Spleen (tissue), 11 donors: ENCODE measurements around the gene ACER3. TPM values are rescaled to one million over a fixed set of nuclear protein-coding genes. Genes with fewer than 3 reads are reported as not detected.

Source experiments
- DNase-seq: peaks from one replicate; pipeline ENCODE4 v3.0.0-alpha.2; 2020
- H3K27ac ChIP-seq, 8 donors: fragments of 200-600 bp; sonication (generic) in 7 of 8; 1 replicate in 4 of 8; 2 replicates in 4 of 8; pipeline versions ENCODE4 v1.5.0 to v1.8.0; 2016 to 2021; ENCODE audit warnings: inconsistent platforms in 4 of 8, mild to moderate bottlenecking in 4 of 8, moderate library complexity in 1 of 8
- H3K27me3 ChIP-seq, 7 donors: fragments of 200-600 bp; sonication (generic) in 6 of 7; replicated peaks in 1 of 7; 1 replicate in 4 of 7; 2 replicates in 3 of 7; pipeline versions ENCODE4 v1.5.0 to v1.8.0; 2016 to 2021; ENCODE audit warnings: inconsistent platforms in 3 of 7, mild to moderate bottlenecking in 1 of 7
- H3K36me3 ChIP-seq, 6 donors: fragments of 200-600 bp; sonication (generic) in 5 of 6; 1 replicate in 4 of 6; 2 replicates in 2 of 6; pipeline versions ENCODE4 v1.5.0 to v1.8.0; 2016 to 2021; ENCODE audit warnings: inconsistent platforms in 2 of 6
- H3K4me1 ChIP-seq, 6 donors: fragments of 200-600 bp; sonication (generic) in 5 of 6; 1 replicate in 3 of 6; 2 replicates in 3 of 6; pipeline versions ENCODE4 v1.5.0 to v1.8.0; 2016 to 2021; ENCODE audit warnings: inconsistent platforms in 3 of 6
- H3K4me3 ChIP-seq, 8 donors: fragments of 200-600 bp; sonication (generic) in 7 of 8; 1 replicate in 4 of 8; 2 replicates in 4 of 8; pipeline versions ENCODE4 v1.5.0 to v1.8.0; 2016 to 2021; ENCODE audit warnings: inconsistent platforms in 4 of 8, mild to moderate bottlenecking in 4 of 8, moderate library complexity in 2 of 8
- H3K9me3 ChIP-seq, 8 donors: fragments of 200-600 bp; sonication (generic) in 7 of 8; 1 replicate in 4 of 8; 2 replicates in 4 of 8; pipeline versions ENCODE4 v1.5.0 to v1.8.0; 2016 to 2021; ENCODE audit warnings: inconsistent platforms in 4 of 8
- CTCF ChIP-seq, 11 experiments: fragments of 200-600 bp in 7 of 11; fragments of 450-650 bp in 4 of 11; sonication (generic) in 4 of 11; IDR thresholded peaks in 8 of 11; conservative IDR thresholded peaks in 3 of 11; 1 replicate in 7 of 11; 2 replicates in 4 of 11; pipeline versions ENCODE4 v1.4.0 to v1.8.0; 2016 to 2021; ENCODE audit warnings: antibody characterized with exemption in 11 of 11, inconsistent platforms in 4 of 11, mild to moderate bottlenecking in 1 of 11
- POLR2A ChIP-seq, 3 donors: fragments of 450-650 bp; IDR thresholded peaks; one replicate each; pipeline ENCODE4 v1.5.1; 2017; ENCODE audit warnings: antibody characterized with exemption in 3 of 3, mild to moderate bottlenecking in 1 of 3
- POLR2AphosphoS5 ChIP-seq, 3 donors: sonication (generic); formaldehyde crosslinking; IDR thresholded peaks; one replicate each; pipeline ENCODE4 v1.5.1; 2017; ENCODE audit warnings: antibody characterized with exemption in 3 of 3
- WGBS, 5 donors: extraction: QIAGEN DNeasy Blood & Tissue Kit in 3 of 5; methylation state at CpG; one replicate each; pipeline versions ENCODE4 v1.1.5 to v1.1.7; 2013 to 2018; 5-methylcytosine and 5-hydroxymethylcytosine counted together
- intact Hi-C: fragments of 100-400 bp; cut with DNase I; formaldehyde crosslinking; loops from one replicate; pipeline ENCODE4 v1.15.0; 2023; ENCODE audit warnings: low total_unique reads
- polyA plus RNA-seq, 3 donors: library from polyadenylated mRNA; stranded (reverse); fragments of 200-250 nt; gene quantifications; one replicate each; pipeline ENCODE4 v1.2.1, GENCODE V29; 2013
- total RNA-seq, 7 donors: library from RNA; depleted of rRNA in 3 of 7; stranded (reverse); fragments of >200 nt in 3 of 7; fragmentation: NEBNext Ultra II Directional in 4 of 7; extraction: Animal tissue kit (Norgen Biotek cat#: 25700) in 4 of 7; gene quantifications; one replicate each; pipeline versions ENCODE4 v1.1.0 to v1.2.1, GENCODE V29; 2016 to 2021
- donor health status: healthy with polysubstance abuse.
- donor health status: DM: no; HTN: no; CAD: no; lungs with moderate emphysema.
- donor health status: DM: no; HTN: no; CAD: no.
- donor health status: Bipolar disorder and iron deficiency.
- donor health status: healthy.
- donor health status: DM: no; HTN: no; CAD: no.
- donor health status: DM: yes; HTN: yes; CAD: no.

ACER3 gene
- total and polyA plus RNA-seq, 10 donors = 2.9 to 52.2 (median 32.1) TPM

GRCh38 chr11:77038825-77039326 is 178.2 kb downstream of the ACER3 start:
- TF ChIP-seq POLR2AphosphoS5 (IDR thresholded peaks at IDR 0.05) = no peak
- TF ChIP-seq POLR2A (IDR thresholded peaks at IDR 0.05) = no peak
- no peak for TF ChIP-seq CTCF (IDR thresholded peaks at IDR 0.05 in 8 of 11, conservative IDR thresholded peaks at IDR 0.05 in 3 of 11)
- H3K27me3 ChIP-seq = peaks cover 0 to 70% (median 22%) of the 10 kb centered on the region in 7 donors
- DNase-seq = no peak
- H3K9me3 ChIP-seq = peaks cover 0 to 4% (median 0%) of the 10 kb centered on the region in 8 donors
- no peaks in the 10 kb centered on the region for H3K36me3 ChIP-seq
- intact Hi-C loops = no loop called here
- 64 to 70% (median 67%) methylated on average over 16 of the region's 16 CpGs for WGBS, 5 donors
- H3K4me1 ChIP-seq = peaks cover 4 to 30% (median 14%) of the 10 kb centered on the region in 6 donors
- no peak overlapping the region for H3K27ac ChIP-seq
- peak overlapping the region in 1 of 8 donors; percentile 65 for H3K4me3 ChIP-seq

- H3K27ac ChIP-seq = no peak overlapping the region
- no peaks in the 10 kb centered on the region for H3K36me3 ChIP-seq
- H3K9me3 ChIP-seq = peaks cover 0 to 4% (median 0%) of the 10 kb centered on the region in 8 donors
- intact Hi-C loops = no loop called here
- peak in 2 of 3 donors; percentile 10 to 51 for TF ChIP-seq POLR2AphosphoS5 (IDR thresholded peaks at IDR 0.05)
- TF ChIP-seq CTCF (IDR thresholded peaks at IDR 0.05 in 8 of 11, conservative IDR thresholded peaks at IDR 0.05 in 3 of 11) = peak in 5 of 11 experiments; percentile 7 to 52 (median 19)
- no peak for TF ChIP-seq POLR2A (IDR thresholded peaks at IDR 0.05)
- H3K27me3 ChIP-seq = peaks cover 0 to 78% (median 28%) of the 10 kb centered on the region in 7 donors
- H3K4me1 ChIP-seq = peaks cover 4 to 26% (median 14%) of the 10 kb centered on the region in 6 donors
- WGBS, 5 donors = 13 to 39% (median 19%) methylated on average over 50 to 109 of the region's 109 CpGs
- H3K4me3 ChIP-seq = peak overlapping the region; percentile 0 to 65 (median 32)
- no peak for DNase-seq
These were observed 179.0 kb downstream of the ACER3 start for GRCh38 chr11:77039491-77040400.

- Histone ChIP-seq H3K9me3 (peaks cover 0 to 4% (median 0%) of the 10 kb centered on the region in 8 donors), H3K4me1 (peaks cover 4 to 22% (median 14%) of the 10 kb centered on the region in 6 donors), H3K4me3 (peak overlapping the region in 5 of 8 donors; percentile 25 to 65 (median 32)), H3K27ac (no peak overlapping the region), H3K27me3 (peaks cover 0 to 85% (median 35%) of the 10 kb centered on the region in 7 donors), H3K36me3 (no peaks in the 10 kb centered on the region)
- TF ChIP-seq POLR2A (IDR thresholded peaks at IDR 0.05) = no peak
- TF ChIP-seq POLR2AphosphoS5 (IDR thresholded peaks at IDR 0.05) = no peak
- TF ChIP-seq CTCF (IDR thresholded peaks at IDR 0.05 in 8 of 11, conservative IDR thresholded peaks at IDR 0.05 in 3 of 11) = no peak
- 74 to 81% (median 77%) methylated on average over 27 to 37 of the region's 37 CpGs for WGBS, 5 donors
- intact Hi-C loops = no loop called here
- DNase-seq = no peak
These were observed 179.7 kb downstream of the ACER3 start for GRCh38 chr11:77040401-77040777.

GRCh38 chr11:77040889-77041288 is 180.2 kb downstream of the ACER3 start:
- TF ChIP-seq CTCF (IDR thresholded peaks at IDR 0.05 in 8 of 11, conservative IDR thresholded peaks at IDR 0.05 in 3 of 11) (no peak), POLR2A (IDR thresholded peaks at IDR 0.05) (no peak), POLR2AphosphoS5 (IDR thresholded peaks at IDR 0.05) (no peak)
- WGBS, 5 donors = 92 to 98% (median 95%) methylated on average over 10 to 13 of the region's 13 CpGs
- no peak overlapping the region for H3K27ac ChIP-seq
- no peak overlapping the region for H3K4me3 ChIP-seq
- H3K36me3 ChIP-seq = no peaks in the 10 kb centered on the region
- H3K9me3 ChIP-seq = peaks cover 0 to 4% (median 0%) of the 10 kb centered on the region in 8 donors
- intact Hi-C loops = no loop called here
- no peak for DNase-seq
- peaks cover 0 to 90% (median 40%) of the 10 kb centered on the region in 7 donors for H3K27me3 ChIP-seq
- H3K4me1 ChIP-seq = peaks cover 4 to 25% (median 16%) of the 10 kb centered on the region in 6 donors
